HepG2 (cell line): ENCODE results near the gene DPP3. TPM values are rescaled to one million over a fixed set of nuclear protein-coding genes. Genes with fewer than 3 reads are reported as not detected.

Source experiments
- CBX5 ChIP-seq: sonication (generic); formaldehyde crosslinking; IDR thresholded peaks from 2 replicates; pipeline ENCODE4 v1.4.0; 2020; ENCODE audit warnings: missing genetic modification reagents, borderline replicate concordance
- ETV6 ChIP-seq: sonication (generic); formaldehyde crosslinking; conservative IDR thresholded peaks from 2 replicates; pipeline ENCODE4 v1.4.0; 2020; ENCODE audit warnings: missing genetic modification reagents
- FOXK1 ChIP-seq: sonication (generic); formaldehyde crosslinking; IDR thresholded peaks from 2 replicates; pipeline ENCODE4 v1.4.0; 2020; ENCODE audit warnings: low read depth, missing genetic modification reagents, borderline replicate concordance
- GABPA ChIP-seq, 2 experiments: IDR thresholded peaks; 2 replicates each; pipeline ENCODE4 v1.6.1; 2011 to 2016; ENCODE audit warnings: low read depth in 2 of 2, low read length in 1 of 2, missing biosample characterization in 1 of 2, missing genetic modification characterization in 1 of 2
- KDM2A ChIP-seq: sonication (generic); formaldehyde crosslinking; IDR thresholded peaks from 2 replicates; pipeline ENCODE4 v1.4.0; 2020; ENCODE audit warnings: low read depth, missing genetic modification reagents, borderline replicate concordance
- MAX ChIP-seq: IDR thresholded peaks from 2 replicates; pipeline ENCODE4 v1.6.1; 2012; ENCODE audit warnings: inconsistent platforms
- MED8 ChIP-seq: sonication (generic); formaldehyde crosslinking; IDR thresholded peaks from 2 replicates; pipeline ENCODE4 v1.8.1; 2023; ENCODE audit warnings: mild to moderate bottlenecking, missing genetic modification reagents; ENCODE audit not compliant: insufficient replicate concordance
- NFYB ChIP-seq: sonication (generic); formaldehyde crosslinking; IDR thresholded peaks from 2 replicates; pipeline ENCODE4 v1.4.0; 2020; ENCODE audit warnings: missing genetic modification reagents
- SOX5 ChIP-seq: IDR thresholded peaks from 2 replicates; pipeline ENCODE4 v1.6.1; 2016; ENCODE audit warnings: borderline replicate concordance
- SP4 ChIP-seq: sonication (generic); formaldehyde crosslinking; IDR thresholded peaks from 2 replicates; pipeline ENCODE4 v1.8.1; 2023; ENCODE audit warnings: mild to moderate bottlenecking, missing genetic modification reagents
- SRSF4 ChIP-seq: fragments of 200-400 bp; formaldehyde crosslinking; IDR thresholded peaks from one replicate; pipeline ENCODE4 v1.6.1; 2018; ENCODE audit warnings: mild to moderate bottlenecking, low read depth, low read length, moderate library complexity; ENCODE audit not compliant: poor library complexity, severe bottlenecking
- TBX2 ChIP-seq: sonication (generic); formaldehyde crosslinking; IDR thresholded peaks from 2 replicates; pipeline ENCODE4 v1.5.0; 2020; ENCODE audit warnings: missing genetic modification reagents, mild to moderate bottlenecking, borderline replicate concordance
- THRA ChIP-seq: sonication (generic); formaldehyde crosslinking; IDR thresholded peaks from 2 replicates; pipeline ENCODE4 v1.4.0; 2020; ENCODE audit warnings: missing genetic modification reagents, borderline replicate concordance
- WIZ ChIP-seq: sonication (generic); formaldehyde crosslinking; IDR thresholded peaks from 2 replicates; pipeline ENCODE4 v1.5.1; 2020; ENCODE audit warnings: mild to moderate bottlenecking, missing genetic modification reagents
- YEATS4 ChIP-seq: sonication (generic); formaldehyde crosslinking; IDR thresholded peaks from 2 replicates; pipeline ENCODE4 v1.4.0; 2020; ENCODE audit warnings: missing genetic modification reagents, borderline replicate concordance
- ZFP90 ChIP-seq: sonication (generic); formaldehyde crosslinking; IDR thresholded peaks from 2 replicates; pipeline ENCODE4 v1.8.0; 2022; ENCODE audit warnings: missing genetic modification reagents, mild to moderate bottlenecking, inconsistent platforms, borderline replicate concordance
- ZNF180 ChIP-seq: sonication (generic); formaldehyde crosslinking; IDR thresholded peaks from 2 replicates; pipeline ENCODE4 v1.4.0; 2020; ENCODE audit warnings: low read depth, missing genetic modification reagents, borderline replicate concordance
- ZNF3 ChIP-seq: IDR thresholded peaks from 2 replicates; pipeline ENCODE4 v1.7.0; 2017; ENCODE audit warnings: inconsistent platforms
- ZNF331 ChIP-seq: sonication (generic); formaldehyde crosslinking; IDR thresholded peaks from 2 replicates; pipeline ENCODE4 v1.4.0; 2020; ENCODE audit warnings: missing genetic modification reagents
- ZNF33A ChIP-seq: sonication (generic); formaldehyde crosslinking; IDR thresholded peaks from 2 replicates; pipeline ENCODE4 v1.5.1; 2020; ENCODE audit warnings: missing genetic modification reagents, mild to moderate bottlenecking, moderate library complexity, borderline replicate concordance
- ZNF710 ChIP-seq: sonication (generic); formaldehyde crosslinking; IDR thresholded peaks from 2 replicates; pipeline ENCODE4 v1.5.0; 2020; ENCODE audit warnings: mild to moderate bottlenecking, missing genetic modification reagents, borderline replicate concordance
- ZNF891 ChIP-seq: sonication (generic); formaldehyde crosslinking; IDR thresholded peaks from 2 replicates; pipeline ENCODE4 v1.5.0; 2020; ENCODE audit warnings: mild to moderate bottlenecking, missing genetic modification reagents
- polyA plus RNA-seq, 8 experiments: library from polyadenylated mRNA; depleted of rRNA in 3 of 8; stranded (reverse) in 7 of 8; unstranded in 1 of 8; fragments of >200 nt; fragmentation: Illumina TruSeq in 4 of 8; extraction: Trizol in 4 of 8; gene quantifications; 2 replicates each; pipeline versions ENCODE4 v1.2.1 to v1.2.3, GENCODE V29; 2011 to 2016; ENCODE audit warnings: low read depth in 4 of 8, missing spikeins in 1 of 8, mixed read lengths in 1 of 8; ENCODE audit not compliant: insufficient read depth in 1 of 8
- total RNA-seq, 5 experiments: library from RNA; depleted of rRNA; stranded (reverse); fragments of >200 nt; fragmentation: Illumina TruSeq; extraction: Trizol; gene quantifications; 2 replicates each; pipeline ENCODE4 v1.2.3, GENCODE V29; 2016; ENCODE audit warnings: low read depth in 1 of 5
- TF ChIP-seq, protein P1 (sequence below): sonication (generic); formaldehyde crosslinking; IDR thresholded peaks from 2 replicates; pipeline ENCODE4 v1.4.0; 2020; ENCODE audit warnings: missing genetic modification reagents, borderline replicate concordance
- TF ChIP-seq, protein P2 (sequence below): sonication (generic); formaldehyde crosslinking; IDR thresholded peaks from 2 replicates; pipeline ENCODE4 v1.8.0; 2022; ENCODE audit warnings: missing genetic modification reagents, low read depth, mild to moderate bottlenecking, borderline replicate concordance

The DPP3 gene
- total and polyA plus RNA-seq, 2 of the 13 experiments (the other 11 are each of a cell fraction or from before 2014, with no cell fraction given), result 38.4 to 59.8 TPM

DNA sequence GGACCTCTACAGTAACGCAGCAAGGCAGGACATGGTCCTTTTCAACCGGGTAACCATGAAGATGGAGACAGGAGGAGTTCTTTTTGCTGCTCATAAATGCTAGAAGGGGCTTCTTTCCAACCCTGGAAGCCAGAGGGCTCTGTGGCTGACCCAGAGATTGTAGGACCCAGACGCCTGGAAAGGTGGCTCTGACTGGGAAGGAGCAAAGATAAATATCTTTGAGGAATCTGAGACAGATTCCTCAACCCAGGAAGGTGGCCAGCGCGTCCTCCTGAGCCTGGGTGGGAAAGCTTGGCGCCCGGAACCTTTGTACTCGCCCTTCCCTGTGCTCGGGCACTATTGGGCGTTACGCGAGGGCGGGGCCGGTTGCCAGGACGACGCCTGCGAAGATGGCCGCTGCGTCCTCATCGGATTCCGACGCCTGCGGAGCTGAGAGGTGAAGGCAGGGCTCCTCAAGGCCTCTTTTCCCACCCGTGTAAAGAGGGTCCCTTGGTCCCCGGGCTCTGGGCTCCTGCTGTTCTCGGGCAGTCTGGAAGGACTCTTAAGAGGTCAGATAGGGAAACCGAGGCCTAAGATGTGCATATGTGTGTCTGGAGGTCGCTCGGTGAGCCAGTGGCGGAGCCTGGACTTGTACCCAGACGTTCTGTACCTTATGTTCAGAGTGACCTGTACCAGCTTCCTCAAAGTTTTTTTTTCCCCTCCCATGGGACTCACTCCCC lies 30.2 kb downstream of the DPP3 start, which contains the start of gene BBS1 (continued):
- TF ChIP-seq WIZ (CRISPR knock-in tag) (no peak), YEATS4 (CRISPR knock-in tag) (peak; percentile 85), THRA (CRISPR knock-in tag) (0 out of 2 replicates have a peak, but pooled peaks have one; percentile 20), TBX2 (CRISPR knock-in tag) (peak; percentile 82), KDM2A (CRISPR knock-in tag) (peak; percentile 97), ZNF710 (CRISPR knock-in tag) (peak; percentile 63; the same call in 1 of the 2 replicates), FOXK1 (CRISPR knock-in tag) (peak; percentile 68; the same call in 1 of the 2 replicates), ETV6 (CRISPR knock-in tag) (no peak), ZNF891 (CRISPR knock-in tag) (peak; percentile 61; the same call in 1 of the 2 replicates), ZNF3 (no peak), ZNF331 (CRISPR knock-in tag) (peak; percentile 80), CBX5 (CRISPR knock-in tag) (peak; percentile 49; the same call in 1 of the 2 replicates), NFYB (CRISPR knock-in tag) (no peak; the same call in 1 of the 2 replicates), ZNF180 (CRISPR knock-in tag) (no peak), ZFP90 (0 out of 2 replicates have a peak, but pooled peaks have one; percentile 30), SP4 (peak; percentile 90), GABPA (IDR thresholded peaks at IDR 0.05; ENCODE audit: low read depth, low read length) (peak; percentile 56; the same call in 1 of the 2 replicates), GABPA (CRISPR knock-in tag; IDR thresholded peaks at IDR 0.05; ENCODE audit: low read depth) (peak; percentile 86), SRSF4 (no peak), ZNF33A (CRISPR knock-in tag) (0 out of 2 replicates have a peak, but pooled peaks have one; percentile 19), MED8 (peak; percentile 72), SOX5 (no peak; the same call in 1 of the 2 replicates), MAX (peak; percentile 76)
- TF ChIP-seq, protein P1, sequence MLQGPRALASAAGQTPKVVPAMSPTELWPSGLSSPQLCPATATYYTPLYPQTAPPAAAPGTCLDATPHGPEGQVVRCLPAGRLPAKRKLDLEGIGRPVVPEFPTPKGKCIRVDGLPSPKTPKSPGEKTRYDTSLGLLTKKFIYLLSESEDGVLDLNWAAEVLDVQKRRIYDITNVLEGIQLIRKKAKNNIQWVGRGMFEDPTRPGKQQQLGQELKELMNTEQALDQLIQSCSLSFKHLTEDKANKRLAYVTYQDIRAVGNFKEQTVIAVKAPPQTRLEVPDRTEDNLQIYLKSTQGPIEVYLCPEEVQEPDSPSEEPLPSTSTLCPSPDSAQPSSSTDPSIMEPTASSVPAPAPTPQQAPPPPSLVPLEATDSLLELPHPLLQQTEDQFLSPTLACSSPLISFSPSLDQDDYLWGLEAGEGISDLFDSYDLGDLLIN (CRISPR knock-in tag), result no peak
- TF ChIP-seq, protein P2, sequence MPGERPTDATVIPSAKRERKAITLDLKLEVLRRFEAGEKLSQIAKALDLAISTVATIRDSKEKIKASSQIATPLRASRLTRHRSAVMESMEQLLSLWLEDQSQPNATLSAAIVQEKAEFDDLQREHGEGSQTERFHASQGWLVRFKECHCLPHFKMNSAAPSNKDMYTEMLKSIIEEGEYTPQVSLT (CRISPR knock-in tag), result no peak
